Astrocyte of the cerebellum (primary cell): ENCODE data around the gene FARS2.

Source experiments
- DNase-seq: peaks from one replicate; pipeline ENCODE4 v3.0.0-alpha.2; 2011; ENCODE audit warnings: low read depth
- H3K4me3 ChIP-seq: 2 replicates; pipeline ENCODE4 v1.5.1; 2011; ENCODE audit warnings: mild to moderate bottlenecking, low read depth, low read length, moderate library complexity
- CTCF ChIP-seq: IDR thresholded peaks from 2 replicates; pipeline ENCODE4 v1.5.1; 2012; ENCODE audit warnings: low read length, low read depth, moderate library complexity, mild to moderate bottlenecking; ENCODE audit errors: missing control alignments
- in situ Hi-C: cut with HindIII; loops from 2 replicates; pipeline ENCODE4 v1.10.0; 2017; ENCODE audit warnings: low sequenced_read_pairs

The FARS2 gene

GRCh38 chr6:5732496-5732895 lies 471.2 kb downstream of the FARS2 start:
- in situ Hi-C loops, result no loop called here
- no peak overlapping the region for H3K4me3 ChIP-seq
- DNase-seq, result no peak
- TF ChIP-seq CTCF, result no peak

- DNase-seq, result no peak
- TF ChIP-seq CTCF, result no peak
- no peak overlapping the region for H3K4me3 ChIP-seq
- in situ Hi-C loops, result no loop called here
These were observed 474.9 kb downstream of the FARS2 start for GRCh38 chr6:5736016-5736738.

- H3K4me3 ChIP-seq, result no peak overlapping the region
- in situ Hi-C loops, result no loop called here
- TF ChIP-seq CTCF, result no peak
- no peak for DNase-seq
These were observed 476.1 kb downstream of the FARS2 start for GRCh38 chr6:5737460-5737859.

GRCh38 chr6:5738211-5738610 lies 476.9 kb downstream of the FARS2 start:
- in situ Hi-C loops, result no loop called here
- DNase-seq, result no peak
- no peak overlapping the region for H3K4me3 ChIP-seq
- no peak for TF ChIP-seq CTCF

GRCh38 chr6:5744497-5744896 lies 483.2 kb downstream of the FARS2 start:
- no peak overlapping the region for H3K4me3 ChIP-seq
- no peak for TF ChIP-seq CTCF
- in situ Hi-C loops, result no loop called here
- no peak for DNase-seq

- no peak for DNase-seq
- no peak for TF ChIP-seq CTCF
- in situ Hi-C loops, result no loop called here
- no peak overlapping the region for H3K4me3 ChIP-seq
These were observed 483.8 kb downstream of the FARS2 start for GRCh38 chr6:5745081-5745480.
